HFF-Myc (cell line): Measurements from ENCODE around the gene ITGAE.
"Not testable (repeated sequence)": the region's sequence is repeated elsewhere in the genome, so short reads cannot be mapped to it uniquely, and the experiment has no call there.

Experiments used
- DNase-seq: peaks from one replicate; pipeline ENCODE4 v3.0.0-alpha.2; 2011; ENCODE audit warnings: low read depth; ENCODE audit errors: extremely low read depth
- H3K4me3 ChIP-seq: replicated peaks from 2 replicates; pipeline ENCODE4 v1.5.1; 2011; ENCODE audit warnings: low read depth, mild to moderate bottlenecking, control low read depth, low read length
- CTCF ChIP-seq: IDR thresholded peaks from 2 replicates; pipeline ENCODE4 v1.5.1; 2012; ENCODE audit warnings: mild to moderate bottlenecking, low read depth, low read length, control low read depth; ENCODE audit errors: missing control alignments

ITGAE gene

GRCh38 chr17:3729881-3730280 lies 71.1 kb downstream of the ITGAE start:
- TF ChIP-seq CTCF = no peak
- DNase-seq = no peak
- no peak overlapping the region for H3K4me3 ChIP-seq

- not testable (repeated sequence) for H3K4me3 ChIP-seq, DNase-seq
Measured at GRCh38 chr17:3728099-3728498, 72.9 kb downstream of the ITGAE start.

- no peak for DNase-seq
- TF ChIP-seq CTCF = no peak
- H3K4me3 ChIP-seq = no peak overlapping the region
Measured at GRCh38 chr17:3727041-3727440, 73.9 kb downstream of the ITGAE start.

GRCh38 chr17:3724378-3725077 lies 76.5 kb downstream of the ITGAE start:
- H3K4me3 ChIP-seq = peak overlapping the region; percentile 96
- TF ChIP-seq CTCF = no peak

GRCh38 chr17:3723556-3724377 lies 77.2 kb downstream of the ITGAE start, which contains the start of gene HASPIN:
TSS of gene HASPIN (plus strand) at chr17:3723903. CDS start at chr17:3723936, 33 bp downstream.
- peak; percentile 69 for DNase-seq
- peak within 1 kb of the TSS; percentile 96 for H3K4me3 ChIP-seq
- peak; percentile 21 for TF ChIP-seq CTCF

More at GRCh38 chr17:3724378-3725077, 76.5 kb downstream of the ITGAE start:
- no peak for DNase-seq

GRCh38 chr17:3723188-3723555 lies 77.8 kb downstream of the ITGAE start:
- DNase-seq = no peak

More at GRCh38 chr17:3723188-3723555, 77.8 kb downstream of the ITGAE start:
- TF ChIP-seq CTCF = no peak
- peak overlapping the region; percentile 96 for H3K4me3 ChIP-seq
